ENCODE results near the gene SWT1.

DNA sequence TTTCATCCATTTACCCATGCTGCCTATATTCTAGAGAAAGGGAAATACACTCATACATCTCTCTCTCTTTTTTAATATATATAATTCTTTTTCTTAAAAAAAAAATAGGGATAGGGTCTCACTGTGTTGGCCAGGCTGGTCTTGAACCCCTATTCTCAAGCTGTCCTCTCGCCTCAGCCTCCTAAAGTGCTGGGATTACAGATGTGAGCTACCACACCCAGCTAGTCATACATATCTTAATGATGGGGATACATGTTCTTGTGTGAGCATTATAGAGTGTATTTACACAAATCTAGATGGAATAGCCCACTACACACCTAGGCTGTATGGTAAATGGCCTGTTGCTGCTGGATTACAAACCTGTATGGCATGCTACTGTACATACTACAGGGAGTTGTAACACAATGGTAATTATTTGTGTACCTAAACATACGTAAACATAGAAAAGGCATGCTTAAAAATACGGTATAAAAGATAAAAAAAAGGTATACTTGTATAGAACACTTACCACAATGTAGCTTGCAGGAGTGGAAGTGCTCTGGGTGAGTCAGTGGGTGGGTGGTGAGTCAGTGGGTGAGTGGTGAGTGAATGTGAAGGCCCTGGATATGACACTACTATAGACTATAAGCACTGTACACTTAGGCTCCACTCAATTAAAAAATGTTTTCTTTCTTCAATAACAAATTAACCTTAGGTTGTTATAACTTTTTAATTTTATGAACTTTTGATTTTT, 87.2 kb downstream of the SWT1 start:
- TF ChIP-seq, protein P1, sequence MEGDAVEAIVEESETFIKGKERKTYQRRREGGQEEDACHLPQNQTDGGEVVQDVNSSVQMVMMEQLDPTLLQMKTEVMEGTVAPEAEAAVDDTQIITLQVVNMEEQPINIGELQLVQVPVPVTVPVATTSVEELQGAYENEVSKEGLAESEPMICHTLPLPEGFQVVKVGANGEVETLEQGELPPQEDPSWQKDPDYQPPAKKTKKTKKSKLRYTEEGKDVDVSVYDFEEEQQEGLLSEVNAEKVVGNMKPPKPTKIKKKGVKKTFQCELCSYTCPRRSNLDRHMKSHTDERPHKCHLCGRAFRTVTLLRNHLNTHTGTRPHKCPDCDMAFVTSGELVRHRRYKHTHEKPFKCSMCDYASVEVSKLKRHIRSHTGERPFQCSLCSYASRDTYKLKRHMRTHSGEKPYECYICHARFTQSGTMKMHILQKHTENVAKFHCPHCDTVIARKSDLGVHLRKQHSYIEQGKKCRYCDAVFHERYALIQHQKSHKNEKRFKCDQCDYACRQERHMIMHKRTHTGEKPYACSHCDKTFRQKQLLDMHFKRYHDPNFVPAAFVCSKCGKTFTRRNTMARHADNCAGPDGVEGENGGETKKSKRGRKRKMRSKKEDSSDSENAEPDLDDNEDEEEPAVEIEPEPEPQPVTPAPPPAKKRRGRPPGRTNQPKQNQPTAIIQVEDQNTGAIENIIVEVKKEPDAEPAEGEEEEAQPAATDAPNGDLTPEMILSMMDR (IDR thresholded peaks at IDR 0.05; ENCODE audit: poor library complexity): no peak
- TF ChIP-seq EZH2 (IDR thresholded peaks at IDR 0.05; ENCODE audit: borderline replicate concordance): no peak
